ENCODE results near the gene FHIP2A. TPM values are rescaled to one million over a fixed set of nuclear protein-coding genes. Genes with fewer than 3 reads are reported as not detected.
"Not testable (repeated sequence)": the region's sequence is repeated elsewhere in the genome, so short reads cannot be mapped to it uniquely, and the experiment has no call there.

Gene FHIP2A
- polyA plus RNA-seq (2013, experiment 1 of 2; ENCODE audit: insufficient read length) = 27.3 TPM
- 32.0 TPM for polyA plus RNA-seq (2013, experiment 2 of 2; ENCODE audit: insufficient read length)

GRCh38 chr10:114821293-114821914 is at the start of gene FHIP2A:
FHIP2A (plus strand) TSS chr10:114821780; CDS start chr10:114822079, 299 bp downstream.
- peak; percentile 87 for DNase-seq

GRCh38 chr10:114772496-114773196 is 48.9 kb upstream of the FHIP2A start:
- peak; percentile 24 for DNase-seq

GRCh38 chr10:114773197-114773532 is 48.4 kb upstream of the FHIP2A start:
- DNase-seq = no peak

GRCh38 chr10:114775082-114775481 is 46.5 kb upstream of the FHIP2A start:
- not testable (repeated sequence) for DNase-seq

GRCh38 chr10:114777415-114777814 is 44.2 kb upstream of the FHIP2A start:
- no peak for DNase-seq

- peak; percentile 95 for DNase-seq
Observed at GRCh38 chr10:114779803-114780576, 41.6 kb upstream of the FHIP2A start.

GRCh38 chr10:114780577-114781184 is 40.9 kb upstream of the FHIP2A start:
- no peak for DNase-seq

- no peak for DNase-seq
Observed at GRCh38 chr10:114782666-114783065, 38.9 kb upstream of the FHIP2A start.

GRCh38 chr10:114783686-114784085 is 37.9 kb upstream of the FHIP2A start:
- DNase-seq = no peak

GRCh38 chr10:114786492-114786891 is 35.1 kb upstream of the FHIP2A start:
- DNase-seq = peak; percentile 69

GRCh38 chr10:114787131-114787530 is 34.4 kb upstream of the FHIP2A start:
- DNase-seq = not testable (repeated sequence)

- no peak for DNase-seq
Observed at GRCh38 chr10:114791768-114792167, 29.8 kb upstream of the FHIP2A start.

- peak; percentile 46 for DNase-seq
Observed at GRCh38 chr10:114795039-114795438, 26.5 kb upstream of the FHIP2A start.

GRCh38 chr10:114800361-114800760 is 21.2 kb upstream of the FHIP2A start:
- DNase-seq = no peak

GRCh38 chr10:114801411-114801813 is 20.2 kb upstream of the FHIP2A start:
- no peak for DNase-seq

- DNase-seq = no peak
Observed at GRCh38 chr10:114802177-114802576, 19.4 kb upstream of the FHIP2A start.

GRCh38 chr10:114806562-114807391 is 14.8 kb upstream of the FHIP2A start:
- DNase-seq = no peak

- no peak for DNase-seq
Observed at GRCh38 chr10:114808982-114809381, 12.6 kb upstream of the FHIP2A start.

GRCh38 chr10:114810926-114811325 is 10.7 kb upstream of the FHIP2A start:
- DNase-seq = no peak

GRCh38 chr10:114811862-114812261 is 9.7 kb upstream of the FHIP2A start:
- no peak for DNase-seq

- no peak for DNase-seq
Observed at GRCh38 chr10:114815791-114816190, 5.8 kb upstream of the FHIP2A start.

- DNase-seq = no peak
Observed at GRCh38 chr10:114816308-114816707, 5.3 kb upstream of the FHIP2A start.

All from fibroblast of skin of scalp (primary cell).